ENCODE data around the gene MAP3K14. TPM values are rescaled to one million over a fixed set of nuclear protein-coding genes. Genes with fewer than 3 reads are reported as not detected.
A peak's percentile ranks its signal among the peaks of the same experiment; 100 is the strongest.

MAP3K14 gene
- total RNA-seq, 1 experiment from 2014 or later, result 16.8 TPM

DNA sequence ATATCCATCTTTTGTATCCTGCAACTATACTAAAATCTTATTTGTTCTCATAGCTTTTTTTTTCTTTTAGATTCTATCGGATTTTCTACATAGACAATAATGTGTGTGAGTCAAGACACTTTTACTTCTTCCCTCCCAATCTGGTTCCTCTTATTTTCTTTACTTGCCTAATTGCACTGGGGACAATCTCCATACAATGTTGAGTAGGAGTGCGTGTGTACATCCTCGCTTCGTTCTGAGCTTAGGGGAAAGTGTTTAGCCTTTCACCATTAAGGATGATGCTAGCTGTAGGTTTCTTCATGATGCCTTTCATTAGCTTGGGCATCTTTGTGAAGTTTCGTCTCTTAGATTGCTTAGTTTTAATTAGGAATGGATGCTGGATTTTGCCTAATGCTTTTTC lies 57.8 kb downstream of the MAP3K14 start:
- H3K4me1 ChIP-seq (ENCODE audit: insufficient read depth, low read length), result peaks cover 18% of the 10 kb centered on the region
- no peaks in the 10 kb centered on the region for H3K9me3 ChIP-seq (ENCODE audit: low read length)
- CTCF ChIA-PET, result no interaction called here
- DNase-seq, result no peak
- H3K36me3 ChIP-seq (ENCODE audit: low read depth, low read length), result peaks cover 2% of the 10 kb centered on the region; the same call in 1 of the 2 replicates
- intact Hi-C loops (cut with micrococcal nuclease), result no loop called here
- H3K9me2 ChIP-seq (replicated peaks; ENCODE audit: low read length), result no peaks in the 10 kb centered on the region
- H3K27me3 ChIP-seq (ENCODE audit: low read length), result no peaks in the 10 kb centered on the region
- POLR2A ChIA-PET (ENCODE audit: unreplicated experiment), result no interaction called here
- no peak overlapping the region for H2AFZ ChIP-seq (ENCODE audit: low read length)
- no TSS peak for BruUV-seq (replicated peaks)
- no peaks in the 10 kb centered on the region for H3K79me2 ChIP-seq (ENCODE audit: low read length)
- TF ChIP-seq EZH2 (IDR thresholded peaks at IDR 0.05; ENCODE audit: low read length, unreplicated experiment) (no peak), EZH2phosphoT487 (IDR thresholded peaks at IDR 0.05; ENCODE audit: borderline replicate concordance, low read length) (no peak)
- TF ChIP-seq, protein P1, sequence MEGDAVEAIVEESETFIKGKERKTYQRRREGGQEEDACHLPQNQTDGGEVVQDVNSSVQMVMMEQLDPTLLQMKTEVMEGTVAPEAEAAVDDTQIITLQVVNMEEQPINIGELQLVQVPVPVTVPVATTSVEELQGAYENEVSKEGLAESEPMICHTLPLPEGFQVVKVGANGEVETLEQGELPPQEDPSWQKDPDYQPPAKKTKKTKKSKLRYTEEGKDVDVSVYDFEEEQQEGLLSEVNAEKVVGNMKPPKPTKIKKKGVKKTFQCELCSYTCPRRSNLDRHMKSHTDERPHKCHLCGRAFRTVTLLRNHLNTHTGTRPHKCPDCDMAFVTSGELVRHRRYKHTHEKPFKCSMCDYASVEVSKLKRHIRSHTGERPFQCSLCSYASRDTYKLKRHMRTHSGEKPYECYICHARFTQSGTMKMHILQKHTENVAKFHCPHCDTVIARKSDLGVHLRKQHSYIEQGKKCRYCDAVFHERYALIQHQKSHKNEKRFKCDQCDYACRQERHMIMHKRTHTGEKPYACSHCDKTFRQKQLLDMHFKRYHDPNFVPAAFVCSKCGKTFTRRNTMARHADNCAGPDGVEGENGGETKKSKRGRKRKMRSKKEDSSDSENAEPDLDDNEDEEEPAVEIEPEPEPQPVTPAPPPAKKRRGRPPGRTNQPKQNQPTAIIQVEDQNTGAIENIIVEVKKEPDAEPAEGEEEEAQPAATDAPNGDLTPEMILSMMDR (conservative IDR thresholded peaks at IDR 0.05; ENCODE audit: low read depth, low read length), result no peak
- ATAC-seq, result no peak
- H3K4me3 ChIP-seq (ENCODE audit: low read length), result no peak overlapping the region
- no peak overlapping the region for H3K4me2 ChIP-seq (ENCODE audit: low read length)
- H3F3A ChIP-seq (ENCODE audit: low read length, unreplicated experiment), result peaks cover 4% of the 10 kb centered on the region
- H3K9ac ChIP-seq (ENCODE audit: low read length), result no peak overlapping the region
- no peaks in the 10 kb centered on the region for H4K20me1 ChIP-seq (ENCODE audit: low read length)
- no peak overlapping the region for H3K27ac ChIP-seq (ENCODE audit: low read length)

DNA sequence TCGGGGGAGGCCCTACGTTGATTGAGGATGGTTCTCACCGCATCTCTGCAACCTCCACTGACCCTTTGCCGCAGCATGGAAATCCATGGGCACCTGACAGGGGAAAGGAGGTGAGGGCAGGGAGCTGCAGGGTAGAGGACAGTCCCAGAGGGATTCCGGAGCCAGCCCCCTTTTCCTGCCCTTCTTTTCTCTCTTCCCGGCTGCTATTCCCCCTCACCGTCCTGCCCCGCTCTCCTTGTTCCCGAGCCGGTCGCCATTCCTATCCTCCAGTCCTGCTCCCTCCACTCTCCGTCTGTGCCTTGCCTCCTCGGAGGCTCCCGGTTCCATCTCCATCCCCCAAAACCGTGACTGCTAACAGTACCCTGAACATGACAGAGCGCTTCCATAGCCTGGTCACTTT lies 59.7 kb downstream of the MAP3K14 start:
- TF ChIP-seq EZH2phosphoT487 (IDR thresholded peaks at IDR 0.05; ENCODE audit: borderline replicate concordance, low read length), result no peak
- TF ChIP-seq, protein P1 (conservative IDR thresholded peaks at IDR 0.05; ENCODE audit: low read depth, low read length), result no peak
- no peak for TF ChIP-seq EZH2 (IDR thresholded peaks at IDR 0.05; ENCODE audit: low read length, unreplicated experiment)
- H2AFZ ChIP-seq (ENCODE audit: low read length), result no peak overlapping the region
- ChIA-PET POLR2A (ENCODE audit: unreplicated experiment) (no interaction called here), CTCF (interaction anchor here (0.6 kb wide), 1 partner anchor 130 kb away, joined by 6 read pairs; no protein-coding TSS in a partner anchor)
- H3K9me3 ChIP-seq (ENCODE audit: low read length), result no peaks in the 10 kb centered on the region
- H3K4me3 ChIP-seq (ENCODE audit: low read length), result no peak overlapping the region
- intact Hi-C loops (cut with micrococcal nuclease), result no loop called here
- no peak overlapping the region for H3K4me2 ChIP-seq (ENCODE audit: low read length)
- no peaks in the 10 kb centered on the region for H4K20me1 ChIP-seq (ENCODE audit: low read length)
- DNase-seq, result no peak
- H3K79me2 ChIP-seq (ENCODE audit: low read length), result no peaks in the 10 kb centered on the region
- no peaks in the 10 kb centered on the region for H3K36me3 ChIP-seq (ENCODE audit: low read depth, low read length)
- no TSS peak for BruUV-seq (replicated peaks)
- no peaks in the 10 kb centered on the region for H3K27me3 ChIP-seq (ENCODE audit: low read length)
- peaks cover 13% of the 10 kb centered on the region for H3K4me1 ChIP-seq (ENCODE audit: insufficient read depth, low read length)
- H3K9me2 ChIP-seq (replicated peaks; ENCODE audit: low read length), result no peaks in the 10 kb centered on the region
- H3K9ac ChIP-seq (ENCODE audit: low read length), result no peak overlapping the region
- no peak overlapping the region for H3K27ac ChIP-seq (ENCODE audit: low read length)
- H3F3A ChIP-seq (ENCODE audit: low read length, unreplicated experiment), result no peaks in the 10 kb centered on the region
- ATAC-seq, result no peak

DNA sequence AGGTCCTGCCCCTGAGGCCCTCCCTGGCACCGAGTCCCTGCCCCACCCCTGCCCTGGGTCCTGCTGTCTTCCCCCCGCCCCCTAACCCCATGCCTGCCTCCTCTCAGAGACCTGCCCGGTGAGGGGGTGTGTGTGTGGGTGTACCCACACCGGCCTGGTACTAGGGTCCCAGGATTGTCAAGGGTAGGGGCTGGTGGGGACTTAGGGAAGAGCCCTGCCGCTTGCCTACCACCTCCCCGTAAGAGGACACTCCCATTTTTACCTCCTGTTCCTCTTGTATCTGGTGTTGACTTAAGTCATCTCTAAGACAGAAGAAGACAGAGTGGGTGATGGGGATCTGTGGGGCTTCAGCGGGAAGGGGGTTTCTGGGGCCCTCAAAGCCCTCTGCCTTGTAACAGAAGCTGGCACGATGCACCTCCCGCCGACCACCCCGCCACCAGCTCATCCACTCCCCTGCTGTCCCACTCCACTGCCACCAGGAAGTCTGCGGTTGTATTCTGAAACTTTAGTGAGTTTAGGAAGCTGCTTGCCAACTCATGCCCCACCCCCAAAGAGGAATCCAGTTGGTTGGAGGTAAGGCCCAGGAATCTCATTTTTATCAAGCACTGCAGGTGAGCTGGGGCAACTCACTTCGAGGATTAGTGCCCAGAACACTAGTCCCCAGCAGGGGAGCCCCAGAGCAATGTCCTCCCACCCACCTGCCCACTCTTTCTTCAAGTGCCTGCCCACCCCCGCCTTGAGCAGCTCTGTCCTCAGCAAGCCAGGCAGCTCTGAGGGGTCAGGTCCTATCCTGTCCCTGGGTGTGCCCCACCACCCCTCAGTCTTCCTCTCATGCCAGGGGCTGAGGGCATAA lies 60.5 kb downstream of the MAP3K14 start:
- Histone ChIP-seq H3K4me2 (ENCODE audit: low read length) (no peak overlapping the region), H3F3A (ENCODE audit: low read length, unreplicated experiment) (no peaks in the 10 kb centered on the region), H3K4me1 (ENCODE audit: insufficient read depth, low read length) (peaks cover 14% of the 10 kb centered on the region), H3K79me2 (ENCODE audit: low read length) (no peaks in the 10 kb centered on the region), H3K27me3 (ENCODE audit: low read length) (no peaks in the 10 kb centered on the region), H2AFZ (ENCODE audit: low read length) (no peak overlapping the region), H3K9me3 (ENCODE audit: low read length) (no peaks in the 10 kb centered on the region), H4K20me1 (ENCODE audit: low read length) (no peaks in the 10 kb centered on the region), H3K9ac (ENCODE audit: low read length) (no peak overlapping the region), H3K27ac (ENCODE audit: low read length) (no peak overlapping the region), H3K36me3 (ENCODE audit: low read depth, low read length) (no peaks in the 10 kb centered on the region), H3K4me3 (ENCODE audit: low read length) (no peak overlapping the region), H3K9me2 (replicated peaks; ENCODE audit: low read length) (no peaks in the 10 kb centered on the region)
- BruUV-seq (replicated peaks), result no TSS peak
- no peak for TF ChIP-seq EZH2phosphoT487 (IDR thresholded peaks at IDR 0.05; ENCODE audit: borderline replicate concordance, low read length)
- TF ChIP-seq, protein P1 (conservative IDR thresholded peaks at IDR 0.05; ENCODE audit: low read depth, low read length), result 0 out of 2 replicates have a peak, but pooled peaks have one; percentile 26
- ATAC-seq (no peak), DNase-seq (no peak)
- ChIA-PET CTCF (interaction anchor here (0.6 kb wide), 1 partner anchor 131 kb away, joined by 6 read pairs; no protein-coding TSS in a partner anchor), POLR2A (ENCODE audit: unreplicated experiment) (no interaction called here)
- intact Hi-C loops (cut with micrococcal nuclease), result no loop called here
